Non-pigmented ciliary epithelial cell (primary cell): ENCODE measurements around the gene KCNJ16.

ENCODE experiments used
- DNase-seq: peaks from one replicate; pipeline ENCODE4 v3.0.0-alpha.2; 2010; ENCODE audit warnings: low read depth

KCNJ16 gene

GRCh38 chr17:70171159-70171558, 96.1 kb downstream of the KCNJ16 start:
- DNase-seq = no peak

- DNase-seq = no peak
Observed at GRCh38 chr17:70172449-70172848, 97.4 kb downstream of the KCNJ16 start.

- no peak for DNase-seq
Observed at GRCh38 chr17:70172923-70173322, 97.9 kb downstream of the KCNJ16 start.

GRCh38 chr17:70173681-70174080, 98.7 kb downstream of the KCNJ16 start:
- no peak for DNase-seq

GRCh38 chr17:70181376-70181775, 106.4 kb downstream of the KCNJ16 start:
- no peak for DNase-seq

- DNase-seq = no peak
Observed at GRCh38 chr17:70181866-70182265, 106.8 kb downstream of the KCNJ16 start.

- DNase-seq = no peak
Observed at GRCh38 chr17:70183508-70183907, 108.5 kb downstream of the KCNJ16 start.

GRCh38 chr17:70184207-70184606, 109.2 kb downstream of the KCNJ16 start:
- no peak for DNase-seq

- DNase-seq = no peak
Observed at GRCh38 chr17:70184770-70185169, 109.7 kb downstream of the KCNJ16 start.
